Hepatocyte (in vitro differentiated cells): ENCODE data around the gene MYBPC3. TPM values are rescaled to one million over a fixed set of nuclear protein-coding genes. Genes with fewer than 3 reads are reported as not detected.

Source experiments
- DNase-seq: peaks from one replicate; pipeline ENCODE4 v3.0.0-alpha.2; 2016; ENCODE audit warnings: low spot score
- H2AFZ ChIP-seq: fragments of 200-600 bp; sonication (generic); 2 replicates; pipeline ENCODE4 v1.6.0; 2016; ENCODE audit warnings: antibody characterized with exemption, mild to moderate bottlenecking
- H3K27ac ChIP-seq: fragments of 200-600 bp; sonication (generic); 2 replicates; pipeline ENCODE4 v1.5.1; 2016; ENCODE audit warnings: mild to moderate bottlenecking
- H3K27me3 ChIP-seq: fragments of 200-600 bp; sonication (generic); 2 replicates; pipeline ENCODE4 v1.6.1; 2016
- H3K36me3 ChIP-seq: fragments of 200-600 bp; sonication (generic); replicated peaks from 2 replicates; pipeline ENCODE4 v1.5.1; 2016; ENCODE audit warnings: low read depth; ENCODE audit not compliant: insufficient read depth
- H3K4me1 ChIP-seq: fragments of 200-600 bp; sonication (generic); 2 replicates; pipeline ENCODE4 v1.5.1; 2016; ENCODE audit warnings: mild to moderate bottlenecking, moderate library complexity; ENCODE audit not compliant: insufficient read depth
- H3K4me2 ChIP-seq: fragments of 200-600 bp; sonication (generic); 2 replicates; pipeline ENCODE4 v1.6.0; 2016
- H3K4me3 ChIP-seq: fragments of 200-600 bp; sonication (generic); 2 replicates; pipeline ENCODE4 v1.5.1; 2016; ENCODE audit warnings: mild to moderate bottlenecking
- H3K79me2 ChIP-seq: fragments of 200-600 bp; sonication (generic); 2 replicates; pipeline ENCODE4 v1.6.0; 2017; ENCODE audit warnings: mild to moderate bottlenecking
- H3K9me2 ChIP-seq: fragments of 200-600 bp; sonication (generic); replicated peaks from 2 replicates; pipeline ENCODE4 v1.6.0; 2017; ENCODE audit warnings: mild to moderate bottlenecking; ENCODE audit not compliant: insufficient read depth
- H3K9me3 ChIP-seq: fragments of 200-600 bp; sonication (generic); 2 replicates; pipeline ENCODE4 v1.5.1; 2016; ENCODE audit warnings: low read depth, mild to moderate bottlenecking
- H4K20me1 ChIP-seq: fragments of 200-600 bp; sonication (generic); 2 replicates; pipeline ENCODE4 v1.6.0; 2016; ENCODE audit warnings: mild to moderate bottlenecking; ENCODE audit not compliant: insufficient read depth, poor library complexity, severe bottlenecking
- EZH2 ChIP-seq: fragments of 200-600 bp; sonication (generic); IDR thresholded peaks from 2 replicates; pipeline ENCODE4 v1.6.1; 2016; ENCODE audit warnings: antibody characterized with exemption, mild to moderate bottlenecking, borderline replicate concordance
- EZH2phosphoT487 ChIP-seq: fragments of 200-600 bp; sonication (generic); IDR thresholded peaks from one replicate; pipeline ENCODE4 v1.6.1; 2018; ENCODE audit warnings: antibody characterized with exemption, mild to moderate bottlenecking, low read depth, moderate library complexity; ENCODE audit not compliant: unreplicated experiment, severe bottlenecking
- WGBS: methylation state at CpG from one replicate; pipeline ENCODE4 v1.1.6; 2016; ENCODE audit warnings: low lambda C conversion rate; ENCODE audit errors: missing lambda C conversion rate; 5-methylcytosine and 5-hydroxymethylcytosine counted together
- polyA plus RNA-seq: library from polyadenylated mRNA; unstranded; fragments of >200 nt; fragmentation: Nextera tagmentation; extraction: Ambion mirVana; gene quantifications from 2 replicates; pipeline ENCODE4 v1.2.1, GENCODE V29; 2016
- total RNA-seq: library from RNA; depleted of rRNA; stranded (reverse); fragments of >200 nt; gene quantifications from 2 replicates; pipeline ENCODE4 v1.2.3, GENCODE V29; 2014
- TF ChIP-seq, protein P1 (sequence below): fragments of 200-600 bp; sonication (generic); IDR thresholded peaks from 2 replicates; pipeline ENCODE4 v1.5.1; 2016; ENCODE audit warnings: antibody characterized with exemption, mild to moderate bottlenecking; ENCODE audit not compliant: poor library complexity

Gene MYBPC3
- total and polyA plus RNA-seq, 2 experiments from 2014 or later: 0.51 to 1.4 TPM

- Histone ChIP-seq H3K36me3 (no peaks in the 10 kb centered on the region), H3K79me2 (no peaks in the 10 kb centered on the region), H3K9me2 (no peaks in the 10 kb centered on the region), H3K4me2 (no peak overlapping the region), H3K4me3 (no peak overlapping the region), H3K9me3 (no peaks in the 10 kb centered on the region), H3K27ac (peak overlapping the region; percentile 3), H2AFZ (no peak overlapping the region), H3K27me3 (no peaks in the 10 kb centered on the region), H3K4me1 (no peaks in the 10 kb centered on the region), H4K20me1 (no peaks in the 10 kb centered on the region)
- no peak for DNase-seq
- WGBS: 75% methylated on average over 15 of the region's 16 CpGs
- TF ChIP-seq EZH2: no peak
- TF ChIP-seq EZH2phosphoT487: no peak
- TF ChIP-seq, protein P1, sequence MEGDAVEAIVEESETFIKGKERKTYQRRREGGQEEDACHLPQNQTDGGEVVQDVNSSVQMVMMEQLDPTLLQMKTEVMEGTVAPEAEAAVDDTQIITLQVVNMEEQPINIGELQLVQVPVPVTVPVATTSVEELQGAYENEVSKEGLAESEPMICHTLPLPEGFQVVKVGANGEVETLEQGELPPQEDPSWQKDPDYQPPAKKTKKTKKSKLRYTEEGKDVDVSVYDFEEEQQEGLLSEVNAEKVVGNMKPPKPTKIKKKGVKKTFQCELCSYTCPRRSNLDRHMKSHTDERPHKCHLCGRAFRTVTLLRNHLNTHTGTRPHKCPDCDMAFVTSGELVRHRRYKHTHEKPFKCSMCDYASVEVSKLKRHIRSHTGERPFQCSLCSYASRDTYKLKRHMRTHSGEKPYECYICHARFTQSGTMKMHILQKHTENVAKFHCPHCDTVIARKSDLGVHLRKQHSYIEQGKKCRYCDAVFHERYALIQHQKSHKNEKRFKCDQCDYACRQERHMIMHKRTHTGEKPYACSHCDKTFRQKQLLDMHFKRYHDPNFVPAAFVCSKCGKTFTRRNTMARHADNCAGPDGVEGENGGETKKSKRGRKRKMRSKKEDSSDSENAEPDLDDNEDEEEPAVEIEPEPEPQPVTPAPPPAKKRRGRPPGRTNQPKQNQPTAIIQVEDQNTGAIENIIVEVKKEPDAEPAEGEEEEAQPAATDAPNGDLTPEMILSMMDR: no peak
Observed at GRCh38 chr11:47329987-47330931, 22.2 kb downstream of the MYBPC3 start.

DNA sequence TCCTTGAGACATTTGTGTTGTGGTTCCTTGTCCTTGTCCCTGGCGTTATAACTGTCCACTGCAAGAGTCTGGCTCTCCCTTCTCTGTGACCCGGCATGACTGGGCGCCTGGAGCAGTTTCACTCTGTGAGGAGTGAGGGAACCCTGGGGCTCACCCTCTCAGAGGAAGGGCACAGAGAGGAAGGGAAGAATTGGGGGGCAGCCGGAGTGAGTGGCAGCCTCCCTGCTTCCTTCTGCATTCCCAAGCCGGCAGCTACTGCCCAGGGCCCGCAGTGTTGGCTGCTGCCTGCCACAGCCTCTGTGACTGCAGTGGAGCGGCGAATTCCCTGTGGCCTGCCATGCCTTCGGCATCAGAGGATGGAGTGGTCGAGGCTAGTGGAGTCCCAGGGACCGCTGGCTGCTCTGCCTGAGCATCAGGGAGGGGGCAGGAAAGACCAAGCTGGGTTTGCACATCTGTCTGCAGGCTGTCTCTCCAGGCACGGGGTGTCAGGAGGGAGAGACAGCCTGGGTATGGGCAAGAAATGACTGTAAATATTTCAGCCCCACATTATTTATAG lies 23.0 kb downstream of the MYBPC3 start:
- H3K79me2 ChIP-seq: no peaks in the 10 kb centered on the region
- WGBS: 96% methylated on average over 12 of the region's 12 CpGs
- DNase-seq: no peak
- no peak overlapping the region for H3K4me3 ChIP-seq
- H3K4me1 ChIP-seq: no peaks in the 10 kb centered on the region
- H3K36me3 ChIP-seq: no peaks in the 10 kb centered on the region
- no peak for TF ChIP-seq EZH2phosphoT487
- TF ChIP-seq, protein P1: no peak
- TF ChIP-seq EZH2: no peak
- H3K9me2 ChIP-seq: no peaks in the 10 kb centered on the region
- H4K20me1 ChIP-seq: no peaks in the 10 kb centered on the region
- H3K4me2 ChIP-seq: no peak overlapping the region
- no peaks in the 10 kb centered on the region for H3K27me3 ChIP-seq
- H3K27ac ChIP-seq: no peak overlapping the region
- no peaks in the 10 kb centered on the region for H3K9me3 ChIP-seq
- no peak overlapping the region for H2AFZ ChIP-seq

DNA sequence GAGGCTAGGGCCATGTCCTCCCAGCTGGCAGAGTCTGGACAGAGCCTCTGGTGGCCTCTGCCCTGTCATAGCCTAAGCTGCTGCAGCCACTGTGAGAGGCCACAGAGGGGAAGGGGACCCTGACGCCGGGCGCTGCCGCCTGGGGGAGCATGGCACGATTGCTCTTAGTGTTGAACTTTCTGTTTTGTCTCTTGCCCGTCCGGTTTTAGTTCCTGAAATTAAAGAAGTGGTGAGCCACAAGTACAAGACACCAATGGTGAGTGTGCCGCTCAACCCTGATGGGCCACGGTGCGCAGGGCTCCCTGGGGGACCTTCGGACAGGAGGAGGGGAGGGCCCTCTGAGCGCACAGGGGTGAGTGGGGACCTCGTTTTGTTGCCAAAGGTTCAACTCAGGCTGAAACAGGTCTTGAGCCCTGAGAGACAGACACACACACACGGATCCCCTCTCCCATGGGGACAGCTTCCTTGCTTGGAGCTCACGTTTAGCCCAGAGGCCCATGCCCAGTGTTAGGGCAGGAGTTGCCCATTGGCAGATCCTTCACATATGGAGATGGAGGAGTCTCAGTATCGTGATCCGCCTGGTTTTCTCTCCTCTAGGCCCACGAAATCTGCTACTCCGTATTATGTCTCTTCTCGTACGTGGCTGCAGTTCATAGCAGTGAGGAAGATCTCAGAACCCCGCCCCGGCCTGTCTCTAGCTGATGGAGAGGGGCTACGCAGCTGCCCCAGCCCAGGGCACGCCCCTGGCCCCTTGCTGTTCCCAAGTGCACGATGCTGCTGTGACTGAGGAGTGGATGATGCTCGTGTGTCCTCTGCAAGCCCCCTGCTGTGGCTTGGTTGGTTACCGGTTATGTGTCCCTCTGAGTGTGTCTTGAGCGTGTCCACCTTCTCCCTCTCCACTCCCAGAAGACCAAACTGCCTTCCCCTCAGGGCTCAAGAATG lies 23.8 kb downstream of the MYBPC3 start:
- Histone ChIP-seq H3K27ac (no peak overlapping the region), H3K36me3 (no peaks in the 10 kb centered on the region), H3K4me2 (no peak overlapping the region), H3K9me2 (no peaks in the 10 kb centered on the region), H3K4me1 (no peaks in the 10 kb centered on the region), H3K9me3 (no peaks in the 10 kb centered on the region), H3K4me3 (no peak overlapping the region), H2AFZ (no peak overlapping the region), H3K79me2 (no peaks in the 10 kb centered on the region), H4K20me1 (no peaks in the 10 kb centered on the region), H3K27me3 (no peaks in the 10 kb centered on the region)
- peak; percentile 2 for DNase-seq
- 95% methylated on average over 29 of the region's 29 CpGs for WGBS
- TF ChIP-seq EZH2: no peak
- TF ChIP-seq, protein P1: no peak
